Liver (tissue), 9 donors: Measurements from ENCODE around the gene ADAMTS2. TPM values are rescaled to one million over a fixed set of nuclear protein-coding genes. Genes with fewer than 3 reads are reported as not detected.

Experiments
- DNase-seq: peaks from one replicate; pipeline ENCODE4 v3.0.0-alpha.2; 2017; ENCODE audit warnings: low spot score
- H3K27ac ChIP-seq, 2 donors: one replicate each; pipeline ENCODE4 v1.7.0; 2013; ENCODE audit warnings: inconsistent platforms in 2 of 2, low read length in 2 of 2, control low read depth in 1 of 2, low read depth in 1 of 2, mild to moderate bottlenecking in 1 of 2
- H3K27me3 ChIP-seq, 4 donors: one replicate each; pipeline versions ENCODE4 v1.6.1 to v1.7.0; 2013; ENCODE audit warnings: low read length in 3 of 4, inconsistent platforms in 1 of 4, mild to moderate bottlenecking in 1 of 4, moderate library complexity in 1 of 4; ENCODE audit not compliant: control insufficient read depth in 4 of 4, insufficient read depth in 4 of 4
- H3K36me3 ChIP-seq, 4 donors: one replicate each; pipeline versions ENCODE4 v1.6.1 to v1.7.0; 2013; ENCODE audit warnings: low read length in 3 of 4, mild to moderate bottlenecking in 3 of 4, low read depth in 1 of 4, moderate library complexity in 1 of 4; ENCODE audit not compliant: control insufficient read depth in 4 of 4, insufficient read depth in 3 of 4
- H3K4me1 ChIP-seq, 4 donors: one replicate each; pipeline versions ENCODE4 v1.6.1 to v1.7.0; 2013; ENCODE audit warnings: low read length in 3 of 4, mild to moderate bottlenecking in 3 of 4, moderate library complexity in 1 of 4; ENCODE audit not compliant: control insufficient read depth in 4 of 4, insufficient read depth in 4 of 4
- H3K4me3 ChIP-seq, 3 donors: one replicate each; pipeline versions ENCODE4 v1.6.1 to v1.7.0; 2013; ENCODE audit warnings: low read length in 3 of 3, control low read depth in 1 of 3, low read depth in 1 of 3, mild to moderate bottlenecking in 1 of 3
- H3K9ac ChIP-seq, 2 donors: one replicate each; pipeline ENCODE4 v1.7.0; 2013; ENCODE audit warnings: low read length in 2 of 2, mild to moderate bottlenecking in 2 of 2, moderate library complexity in 2 of 2, control low read depth in 1 of 2, low read depth in 1 of 2
- H3K9me3 ChIP-seq, 4 donors: one replicate each; pipeline versions ENCODE4 v1.6.1 to v1.7.0; 2013; ENCODE audit warnings: low read length in 3 of 4; ENCODE audit not compliant: control insufficient read depth in 4 of 4
- ATF3 ChIP-seq: IDR thresholded peaks from 2 replicates; pipeline ENCODE4 v1.6.1; 2016; ENCODE audit warnings: antibody characterized with exemption
- CTCF ChIP-seq: fragments of 150-350 bp; IDR thresholded peaks from 2 replicates; pipeline ENCODE4 v1.5.1; 2017; ENCODE audit warnings: improper control_type of control experiment, low read depth, low read length; ENCODE audit not compliant: missing input control
- FOXA1 ChIP-seq: IDR thresholded peaks from 2 replicates; pipeline ENCODE4 v1.6.1; 2016; ENCODE audit warnings: antibody characterized with exemption
- FOXA2 ChIP-seq: IDR thresholded peaks from 2 replicates; pipeline ENCODE4 v1.6.1; 2016; ENCODE audit warnings: antibody characterized with exemption
- GABPA ChIP-seq, 2 donors: IDR thresholded peaks in 1 of 2; conservative IDR thresholded peaks in 1 of 2; 2 replicates each; pipeline ENCODE4 v1.6.1; 2016; ENCODE audit warnings: antibody characterized with exemption in 2 of 2, mild to moderate bottlenecking in 1 of 2, moderate library complexity in 1 of 2
- HNF4A ChIP-seq, 2 donors: conservative IDR thresholded peaks; 2 replicates each; pipeline ENCODE4 v1.6.1; 2016; ENCODE audit warnings: antibody characterized with exemption in 2 of 2, mild to moderate bottlenecking in 2 of 2
- HNF4G ChIP-seq: IDR thresholded peaks from 2 replicates; pipeline ENCODE4 v1.6.1; 2016; ENCODE audit warnings: antibody characterized with exemption
- JUND ChIP-seq, 2 donors: IDR thresholded peaks; 2 replicates each; pipeline ENCODE4 v1.6.1; 2016; ENCODE audit warnings: antibody characterized with exemption in 2 of 2
- MAX ChIP-seq: IDR thresholded peaks from 2 replicates; pipeline ENCODE4 v1.6.1; 2016; ENCODE audit warnings: antibody characterized with exemption
- NR2F2 ChIP-seq: IDR thresholded peaks from 2 replicates; pipeline ENCODE4 v1.6.1; 2016; ENCODE audit warnings: antibody characterized with exemption
- RAD21 ChIP-seq, 2 donors: IDR thresholded peaks; 2 replicates each; pipeline ENCODE4 v1.6.1; 2016; ENCODE audit warnings: antibody characterized with exemption in 2 of 2, mild to moderate bottlenecking in 2 of 2
- REST ChIP-seq: IDR thresholded peaks from 2 replicates; pipeline ENCODE4 v1.6.1; 2016; ENCODE audit warnings: antibody characterized with exemption, mild to moderate bottlenecking
- RXRA ChIP-seq, 2 donors: IDR thresholded peaks; 2 replicates each; pipeline ENCODE4 v1.6.1; 2017 to 2018; ENCODE audit warnings: antibody characterized with exemption in 2 of 2, mild to moderate bottlenecking in 1 of 2
- SP1 ChIP-seq: IDR thresholded peaks from 2 replicates; pipeline ENCODE4 v1.6.1; 2018; ENCODE audit warnings: antibody characterized with exemption, mild to moderate bottlenecking
- TAF1 ChIP-seq: conservative IDR thresholded peaks from 2 replicates; pipeline ENCODE4 v1.6.1; 2016; ENCODE audit warnings: antibody characterized with exemption, mild to moderate bottlenecking
- YY1 ChIP-seq: IDR thresholded peaks from 2 replicates; pipeline ENCODE4 v1.6.1; 2016; ENCODE audit warnings: antibody characterized with exemption, mild to moderate bottlenecking
- ZBTB33 ChIP-seq: IDR thresholded peaks from 2 replicates; pipeline ENCODE4 v1.6.1; 2016; ENCODE audit warnings: antibody characterized with exemption
- WGBS: extraction: QIAGEN DNeasy Blood & Tissue Kit; methylation state at CpG from one replicate; pipeline ENCODE4 v1.1.7; 2013; 5-methylcytosine and 5-hydroxymethylcytosine counted together
- polyA plus RNA-seq, 2 donors: library from polyadenylated mRNA; stranded (reverse) in 1 of 2; unstranded in 1 of 2; fragments of 200-250 nt in 1 of 2; fragments of >200 nt in 1 of 2; fragmentation: Nextera tagmentation in 1 of 2; extraction: Ambion mirVana in 1 of 2; gene quantifications; one replicate each; pipeline versions ENCODE4 v1.2.1 to v1.2.3, GENCODE V29; 2013 to 2015
- total RNA-seq, 2 donors: library from RNA; depleted of rRNA; stranded (reverse); fragments of >200 nt; gene quantifications; one replicate each; pipeline ENCODE4 v1.2.3, GENCODE V29; 2014
- donor health status: healthy.
- donor health status: healthy.
- donor health status: healthy.
- donor health status: healthy.
- donor health status: healthy.

ADAMTS2 gene
- total and polyA plus RNA-seq, 4 donors: 2.7 to 24.3 (median 12.0) TPM

- no peak overlapping the region for H3K4me3 ChIP-seq
- no peak overlapping the region for H3K9ac ChIP-seq
- 94% methylated on average over 19 of the region's 19 CpGs for WGBS
Observed at GRCh38 chr5:179225387-179225786, 119.9 kb downstream of the ADAMTS2 start.

GRCh38 chr5:179224741-179225140, 120.5 kb downstream of the ADAMTS2 start:
- Histone ChIP-seq H3K36me3 (no peaks in the 10 kb centered on the region), H3K4me1 (peaks cover 0 to 3% (median 0%) of the 10 kb centered on the region in 4 donors), H3K9ac (no peak overlapping the region), H3K4me3 (no peak overlapping the region), H3K9me3 (peaks cover 4 to 9% (median 4%) of the 10 kb centered on the region in 4 donors), H3K27me3 (no peaks in the 10 kb centered on the region), H3K27ac (no peak overlapping the region)
- WGBS: 92% methylated on average over 10 of the region's 10 CpGs
- TF ChIP-seq NR2F2 (no peak), JUND (IDR thresholded peaks at IDR 0.05) (no peak)
- no peak for DNase-seq

More at GRCh38 chr5:179225387-179225786, 119.9 kb downstream of the ADAMTS2 start:
- no peak overlapping the region for H3K27ac ChIP-seq
- TF ChIP-seq CTCF (no peak), TAF1 (no peak), GABPA (IDR thresholded peaks at IDR 0.05 in 1 of 2, conservative IDR thresholded peaks at IDR 0.05 in 1 of 2) (no peak), REST (no peak), HNF4G (no peak)
- no peaks in the 10 kb centered on the region for H3K27me3 ChIP-seq
- peaks cover 4 to 9% (median 4%) of the 10 kb centered on the region in 4 donors for H3K9me3 ChIP-seq
- DNase-seq: no peak
- H3K36me3 ChIP-seq: no peaks in the 10 kb centered on the region
- peaks cover 0 to 3% (median 0%) of the 10 kb centered on the region in 4 donors for H3K4me1 ChIP-seq

GRCh38 chr5:179223961-179224360, 121.3 kb downstream of the ADAMTS2 start:
- no peak for DNase-seq
- WGBS: 94% methylated on average over 25 of the region's 25 CpGs
- Histone ChIP-seq H3K4me3 (peak overlapping the region in 1 of 3 donors; percentile 9), H3K9me3 (peaks cover 4 to 9% (median 4%) of the 10 kb centered on the region in 4 donors), H3K4me1 (peaks cover 0 to 3% (median 0%) of the 10 kb centered on the region in 4 donors), H3K36me3 (no peaks in the 10 kb centered on the region), H3K27me3 (no peaks in the 10 kb centered on the region), H3K27ac (no peak overlapping the region), H3K9ac (no peak overlapping the region)
- TF ChIP-seq GABPA (IDR thresholded peaks at IDR 0.05 in 1 of 2, conservative IDR thresholded peaks at IDR 0.05 in 1 of 2): no peak
- TF ChIP-seq REST: no peak
- no peak for TF ChIP-seq HNF4G
- no peak for TF ChIP-seq HNF4A (conservative IDR thresholded peaks at IDR 0.05)
- TF ChIP-seq TAF1: no peak
- TF ChIP-seq MAX: no peak
- TF ChIP-seq RXRA (IDR thresholded peaks at IDR 0.05): no peak
- TF ChIP-seq SP1: no peak
- TF ChIP-seq NR2F2: no peak
- no peak for TF ChIP-seq FOXA1
- TF ChIP-seq YY1: no peak
- no peak for TF ChIP-seq JUND (IDR thresholded peaks at IDR 0.05)
- TF ChIP-seq ZBTB33: no peak
- TF ChIP-seq ATF3: no peak
- TF ChIP-seq RAD21 (IDR thresholded peaks at IDR 0.05): no peak
- TF ChIP-seq FOXA2: no peak
